ENCODE measurements around the gene NFASC. TPM values are rescaled to one million over a fixed set of nuclear protein-coding genes. Genes with fewer than 3 reads are reported as not detected.

The NFASC gene
- total RNA-seq, 1 donor from 2014 or later: 6.9 TPM

DNA sequence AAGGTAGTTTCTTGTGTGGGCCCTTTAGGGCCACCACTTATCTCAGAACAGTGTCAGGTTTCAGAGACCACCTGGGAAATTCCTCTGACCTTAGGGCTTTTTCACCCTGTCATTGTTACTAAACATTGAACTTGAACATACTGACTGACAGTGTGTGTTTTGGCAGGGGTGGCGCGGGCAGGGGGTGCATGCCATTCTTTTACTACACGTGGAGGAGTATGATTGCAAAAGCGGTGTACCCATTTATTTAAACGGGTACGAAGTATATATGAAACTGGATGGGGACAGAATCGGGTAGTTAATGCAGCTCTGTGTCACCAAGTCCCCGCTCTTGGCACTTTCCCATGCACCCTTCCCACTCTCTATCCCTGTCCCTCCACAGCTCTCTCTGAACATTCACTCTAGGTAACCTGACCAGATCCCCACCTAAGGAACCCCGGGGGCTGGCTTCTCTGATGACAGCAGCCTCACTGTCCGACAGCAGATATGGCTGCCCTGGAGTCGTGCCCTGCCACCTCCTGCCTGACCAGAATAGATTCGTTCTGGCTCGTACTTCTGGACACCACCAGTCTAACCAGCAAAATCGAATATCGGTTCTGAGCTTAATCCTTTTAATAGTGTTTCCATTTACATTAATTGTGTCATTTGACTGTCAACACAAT is 51.3 kb downstream of the NFASC start:
- no peak for DNase-seq (ENCODE audit: low spot score, unreplicated experiment)
- peaks cover 41% of the 10 kb centered on the region for H3K4me1 Mint-ChIP-seq (ENCODE audit: low read depth)
- H3K27ac Mint-ChIP-seq: peak overlapping the region; percentile 41
- no peak overlapping the region for H3K4me3 Mint-ChIP-seq (ENCODE audit: low read depth)
- H3K9me3 Mint-ChIP-seq (ENCODE audit: low read depth): peaks cover 5% of the 10 kb centered on the region
- H3K36me3 Mint-ChIP-seq (ENCODE audit: insufficient read depth): peaks cover 3% of the 10 kb centered on the region
- TF ChIP-seq, protein P1, sequence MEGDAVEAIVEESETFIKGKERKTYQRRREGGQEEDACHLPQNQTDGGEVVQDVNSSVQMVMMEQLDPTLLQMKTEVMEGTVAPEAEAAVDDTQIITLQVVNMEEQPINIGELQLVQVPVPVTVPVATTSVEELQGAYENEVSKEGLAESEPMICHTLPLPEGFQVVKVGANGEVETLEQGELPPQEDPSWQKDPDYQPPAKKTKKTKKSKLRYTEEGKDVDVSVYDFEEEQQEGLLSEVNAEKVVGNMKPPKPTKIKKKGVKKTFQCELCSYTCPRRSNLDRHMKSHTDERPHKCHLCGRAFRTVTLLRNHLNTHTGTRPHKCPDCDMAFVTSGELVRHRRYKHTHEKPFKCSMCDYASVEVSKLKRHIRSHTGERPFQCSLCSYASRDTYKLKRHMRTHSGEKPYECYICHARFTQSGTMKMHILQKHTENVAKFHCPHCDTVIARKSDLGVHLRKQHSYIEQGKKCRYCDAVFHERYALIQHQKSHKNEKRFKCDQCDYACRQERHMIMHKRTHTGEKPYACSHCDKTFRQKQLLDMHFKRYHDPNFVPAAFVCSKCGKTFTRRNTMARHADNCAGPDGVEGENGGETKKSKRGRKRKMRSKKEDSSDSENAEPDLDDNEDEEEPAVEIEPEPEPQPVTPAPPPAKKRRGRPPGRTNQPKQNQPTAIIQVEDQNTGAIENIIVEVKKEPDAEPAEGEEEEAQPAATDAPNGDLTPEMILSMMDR (IDR thresholded peaks at IDR 0.05; ENCODE audit: unreplicated experiment): no peak
- H3K27me3 Mint-ChIP-seq: peaks cover 8% of the 10 kb centered on the region

DNA sequence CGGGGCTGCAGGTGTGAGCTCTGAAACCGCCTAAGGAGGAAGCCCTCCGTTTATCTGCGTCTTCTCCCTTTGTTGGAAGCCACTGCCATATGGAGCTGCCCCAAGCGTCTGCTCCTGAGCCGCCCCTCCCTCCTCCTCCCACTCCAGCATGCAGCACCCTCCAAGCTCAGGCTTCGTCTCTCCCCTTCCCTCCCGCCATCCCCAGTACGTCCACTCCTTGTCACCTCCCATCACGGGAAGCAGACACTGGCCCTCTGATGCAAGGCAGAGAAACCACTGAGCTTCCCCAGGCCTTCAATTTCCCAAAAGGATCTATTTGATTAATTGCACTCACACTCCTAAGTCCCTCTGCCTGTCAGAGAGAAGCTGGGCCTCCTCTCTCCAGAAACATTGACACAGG is 52.5 kb downstream of the NFASC start:
- Mint-ChIP-seq H3K4me3 (ENCODE audit: low read depth) (no peak overlapping the region), H3K9me3 (ENCODE audit: low read depth) (no peaks in the 10 kb centered on the region), H3K27me3 (peaks cover 8% of the 10 kb centered on the region), H3K36me3 (ENCODE audit: insufficient read depth) (no peaks in the 10 kb centered on the region), H3K4me1 (ENCODE audit: low read depth) (peaks cover 43% of the 10 kb centered on the region), H3K27ac (no peak overlapping the region)
- no peak for DNase-seq (ENCODE audit: low spot score, unreplicated experiment)
- TF ChIP-seq, protein P1 (IDR thresholded peaks at IDR 0.05; ENCODE audit: unreplicated experiment): no peak

DNA sequence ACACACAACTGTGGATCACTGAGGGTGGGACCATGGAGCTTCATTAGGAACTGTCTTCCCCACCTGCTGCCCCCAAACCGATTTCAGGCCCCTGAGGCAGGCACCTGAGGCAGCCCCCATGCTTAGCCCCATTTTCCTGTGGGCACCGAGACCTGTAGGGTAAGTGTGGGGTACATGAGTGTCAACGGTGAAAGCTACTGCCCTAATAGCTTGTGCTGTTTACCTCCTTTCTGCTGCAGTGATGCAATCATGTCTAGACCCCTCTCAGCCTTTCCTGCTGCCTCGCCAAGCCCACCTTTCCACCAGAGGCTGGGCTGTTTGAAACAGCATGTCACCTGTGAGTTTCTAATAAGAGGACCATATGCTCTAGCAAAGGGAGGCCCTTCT is 53.0 kb downstream of the NFASC start:
- peaks cover 8% of the 10 kb centered on the region for H3K27me3 Mint-ChIP-seq
- no peak overlapping the region for H3K4me3 Mint-ChIP-seq (ENCODE audit: low read depth)
- no peak overlapping the region for H3K27ac Mint-ChIP-seq
- peaks cover 43% of the 10 kb centered on the region for H3K4me1 Mint-ChIP-seq (ENCODE audit: low read depth)
- no peak for DNase-seq (ENCODE audit: low spot score, unreplicated experiment)
- TF ChIP-seq, protein P1 (IDR thresholded peaks at IDR 0.05; ENCODE audit: unreplicated experiment): no peak
- no peaks in the 10 kb centered on the region for H3K36me3 Mint-ChIP-seq (ENCODE audit: insufficient read depth)
- no peaks in the 10 kb centered on the region for H3K9me3 Mint-ChIP-seq (ENCODE audit: low read depth)

DNA sequence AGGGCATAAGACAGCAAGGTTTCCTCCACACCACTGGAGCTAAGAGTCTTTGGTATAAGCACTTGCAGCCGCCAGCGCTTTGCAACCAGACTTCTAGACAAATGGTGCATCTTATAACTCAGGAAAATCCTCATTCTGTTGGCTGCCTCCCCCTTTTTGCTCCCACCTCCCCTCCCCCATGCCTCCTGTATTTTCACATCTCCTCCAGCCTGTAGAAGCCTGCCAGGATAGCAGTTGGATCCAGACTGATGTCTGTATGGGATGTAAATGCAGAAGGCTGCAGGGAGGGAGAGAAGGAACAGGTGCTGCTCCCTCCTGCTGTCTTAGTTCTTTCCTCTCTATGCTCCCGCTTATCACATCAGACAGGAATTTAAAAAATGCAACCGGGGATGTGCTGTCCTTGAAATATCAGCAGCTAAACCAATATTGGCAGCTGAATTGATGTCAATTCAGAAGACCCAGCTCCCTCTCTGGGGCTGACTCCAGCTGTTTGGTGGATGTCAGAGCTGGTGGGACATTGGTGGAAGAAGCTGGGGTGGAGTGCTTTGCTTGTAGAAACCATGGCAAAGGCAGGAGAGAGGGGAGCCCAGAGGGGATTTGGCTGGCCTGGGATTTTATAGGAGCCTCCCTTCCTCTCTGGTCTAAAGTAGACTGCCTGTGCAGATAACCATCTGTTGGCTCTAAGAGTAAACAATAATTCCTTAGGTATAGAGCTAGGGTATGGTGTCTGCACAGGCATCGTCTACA is 53.5 kb downstream of the NFASC start:
- H3K27me3 Mint-ChIP-seq: peaks cover 8% of the 10 kb centered on the region
- peak overlapping the region; percentile 70 for H3K27ac Mint-ChIP-seq
- DNase-seq (ENCODE audit: low spot score, unreplicated experiment): no peak
- H3K4me3 Mint-ChIP-seq (ENCODE audit: low read depth): no peak overlapping the region
- no peaks in the 10 kb centered on the region for H3K36me3 Mint-ChIP-seq (ENCODE audit: insufficient read depth)
- H3K4me1 Mint-ChIP-seq (ENCODE audit: low read depth): peaks cover 40% of the 10 kb centered on the region
- no peaks in the 10 kb centered on the region for H3K9me3 Mint-ChIP-seq (ENCODE audit: low read depth)
- TF ChIP-seq, protein P1 (IDR thresholded peaks at IDR 0.05; ENCODE audit: unreplicated experiment): no peak

DNA sequence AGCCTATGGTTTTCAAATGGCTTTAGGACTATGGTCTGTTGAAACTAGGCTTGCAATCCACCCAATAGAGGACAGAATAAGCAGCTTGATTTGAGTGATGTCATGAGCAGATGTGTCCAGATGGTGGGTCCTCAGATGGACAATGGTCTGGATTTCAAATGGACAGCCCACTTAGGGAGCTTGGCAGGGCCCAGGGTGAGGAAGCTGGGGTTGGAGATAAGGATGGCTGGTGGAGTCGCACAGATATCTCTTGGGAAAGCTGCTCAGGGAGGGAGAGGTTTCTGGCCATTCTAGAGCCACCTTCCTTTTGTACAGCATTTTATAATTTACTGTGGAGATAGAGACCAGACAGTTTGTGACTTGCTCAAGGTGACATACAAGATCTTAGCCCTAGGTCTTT is 55.0 kb downstream of the NFASC start:
- Mint-ChIP-seq H3K4me1 (ENCODE audit: low read depth) (peaks cover 31% of the 10 kb centered on the region), H3K36me3 (ENCODE audit: insufficient read depth) (no peaks in the 10 kb centered on the region), H3K9me3 (ENCODE audit: low read depth) (no peaks in the 10 kb centered on the region), H3K27me3 (peaks cover 10% of the 10 kb centered on the region), H3K27ac (no peak overlapping the region), H3K4me3 (ENCODE audit: low read depth) (no peak overlapping the region)
- DNase-seq (ENCODE audit: low spot score, unreplicated experiment): no peak
- TF ChIP-seq, protein P1 (IDR thresholded peaks at IDR 0.05; ENCODE audit: unreplicated experiment): no peak
